Measurements from ENCODE around the gene USP13.

- no peak for TF ChIP-seq CTCF (IDR thresholded peaks at IDR 0.05)
- no peak for TF ChIP-seq POLR2A (IDR thresholded peaks at IDR 0.05)
Measured at GRCh38 chr3:179735321-179735720, 82.5 kb downstream of the USP13 start.

Data from testis (tissue), 2 donors.